Vagina (tissue), 2 donors: Measurements from ENCODE around the gene PDLIM1. TPM values are rescaled to one million over a fixed set of nuclear protein-coding genes. Genes with fewer than 3 reads are reported as not detected.
A peak's percentile ranks its signal among the peaks of the same experiment; 100 is the strongest.

ENCODE experiments used
- DNase-seq, 2 donors: peaks; one replicate each; pipeline ENCODE4 v3.0.0-alpha.2; 2017; ENCODE audit errors: extremely low spot score in 2 of 2
- H3K27ac ChIP-seq: fragments of 200-600 bp; sonication (generic); one replicate; pipeline ENCODE4 v1.5.1; 2019
- H3K27me3 ChIP-seq: fragments of 200-600 bp; sonication (generic); one replicate; pipeline ENCODE4 v1.5.1; 2019
- H3K36me3 ChIP-seq, 2 donors: fragments of 200-600 bp; sonication (generic); one replicate each; pipeline ENCODE4 v1.5.1; 2017 to 2019
- H3K4me1 ChIP-seq: fragments of 200-600 bp; sonication (generic); one replicate; pipeline ENCODE4 v1.5.1; 2019
- H3K4me3 ChIP-seq, 2 donors: fragments of 200-600 bp; sonication (generic); 1 replicate in 1 of 2; 2 replicates in 1 of 2; pipeline ENCODE4 v1.5.1; 2016 to 2019
- H3K9me3 ChIP-seq: fragments of 200-600 bp; sonication (generic); one replicate; pipeline ENCODE4 v1.5.1; 2019
- CTCF ChIP-seq, 3 experiments: fragments of 450-650 bp in 2 of 3; fragments of 200-600 bp in 1 of 3; sonication (generic) in 1 of 3; IDR thresholded peaks; one replicate each; pipeline ENCODE4 v1.5.1; 2017 to 2019; ENCODE audit warnings: antibody characterized with exemption in 3 of 3, mild to moderate bottlenecking in 2 of 3, moderate library complexity in 2 of 3
- POLR2A ChIP-seq, 2 donors: fragments of 450-650 bp; IDR thresholded peaks; one replicate each; pipeline ENCODE4 v1.6.1; 2017; ENCODE audit warnings: antibody characterized with exemption in 2 of 2, mild to moderate bottlenecking in 2 of 2, moderate library complexity in 2 of 2
- POLR2AphosphoS5 ChIP-seq, 2 donors: sonication (generic); formaldehyde crosslinking; IDR thresholded peaks; one replicate each; pipeline ENCODE4 v1.9.0; 2017; ENCODE audit warnings: antibody characterized with exemption in 2 of 2, mild to moderate bottlenecking in 2 of 2, low read depth in 1 of 2; ENCODE audit not compliant: insufficient read depth in 1 of 2
- intact Hi-C: fragments of 100-400 bp; cut with DNase I; formaldehyde crosslinking; loops from one replicate; pipeline ENCODE4 v1.15.1; 2023
- total RNA-seq: library from RNA; depleted of rRNA; stranded (reverse); fragments of >200 nt; gene quantifications from one replicate; pipeline ENCODE4 v1.2.3, GENCODE V29; 2016

Gene PDLIM1
- total RNA-seq, 1 donor from 2014 or later, result 181 TPM

GRCh38 chr10:95308389-95309302 lies 17.8 kb upstream of the PDLIM1 start:
- peak overlapping the region; percentile 53 for H3K27ac ChIP-seq
- H3K9me3 ChIP-seq, result no peaks in the 10 kb centered on the region
- peak in 1 of 2 donors; percentile 94 for DNase-seq
- TF ChIP-seq CTCF (IDR thresholded peaks at IDR 0.05) (no peak), POLR2A (IDR thresholded peaks at IDR 0.05) (no peak), POLR2AphosphoS5 (IDR thresholded peaks at IDR 0.05; ENCODE audit: insufficient read depth in 1 of 2, low read depth in 1 of 2) (peak; percentile 33 to 86)
- intact Hi-C loops, result no loop called here
- no peak overlapping the region for H3K4me3 ChIP-seq
- peaks cover 0 to 1% of the 10 kb centered on the region in 2 donors for H3K36me3 ChIP-seq
- H3K27me3 ChIP-seq, result no peaks in the 10 kb centered on the region
- peaks cover 29% of the 10 kb centered on the region for H3K4me1 ChIP-seq

- intact Hi-C loops, result no loop called here
- no peak overlapping the region for H3K27ac ChIP-seq
Observed at GRCh38 chr10:95306851-95307250, 16.0 kb upstream of the PDLIM1 start.

GRCh38 chr10:95306318-95306650 lies 15.5 kb upstream of the PDLIM1 start:
- Histone ChIP-seq H3K27ac (no peak overlapping the region), H3K36me3 (no peaks in the 10 kb centered on the region), H3K9me3 (no peaks in the 10 kb centered on the region), H3K4me3 (no peak overlapping the region), H3K4me1 (peaks cover 29% of the 10 kb centered on the region), H3K27me3 (no peaks in the 10 kb centered on the region)
- TF ChIP-seq CTCF (IDR thresholded peaks at IDR 0.05), result no peak
- no peak for TF ChIP-seq POLR2AphosphoS5 (IDR thresholded peaks at IDR 0.05; ENCODE audit: insufficient read depth in 1 of 2, low read depth in 1 of 2)
- no peak for TF ChIP-seq POLR2A (IDR thresholded peaks at IDR 0.05)
- no peak for DNase-seq
- intact Hi-C loops, result no loop called here

More at GRCh38 chr10:95306851-95307250, 16.0 kb upstream of the PDLIM1 start:
- no peak for TF ChIP-seq POLR2A (IDR thresholded peaks at IDR 0.05)
- TF ChIP-seq CTCF (IDR thresholded peaks at IDR 0.05), result no peak
- TF ChIP-seq POLR2AphosphoS5 (IDR thresholded peaks at IDR 0.05; ENCODE audit: insufficient read depth in 1 of 2, low read depth in 1 of 2), result no peak
- DNase-seq, result no peak
- Histone ChIP-seq H3K9me3 (no peaks in the 10 kb centered on the region), H3K27me3 (no peaks in the 10 kb centered on the region), H3K4me1 (peaks cover 29% of the 10 kb centered on the region), H3K4me3 (no peak overlapping the region), H3K36me3 (no peaks in the 10 kb centered on the region)

- no peaks in the 10 kb centered on the region for H3K27me3 ChIP-seq
- intact Hi-C loops, result no loop called here
- no peaks in the 10 kb centered on the region for H3K9me3 ChIP-seq
- H3K4me3 ChIP-seq, result no peak overlapping the region
- DNase-seq, result no peak
- H3K4me1 ChIP-seq, result peaks cover 29% of the 10 kb centered on the region
- TF ChIP-seq CTCF (IDR thresholded peaks at IDR 0.05), result no peak
- no peak for TF ChIP-seq POLR2AphosphoS5 (IDR thresholded peaks at IDR 0.05; ENCODE audit: insufficient read depth in 1 of 2, low read depth in 1 of 2)
- TF ChIP-seq POLR2A (IDR thresholded peaks at IDR 0.05), result no peak
- H3K27ac ChIP-seq, result no peak overlapping the region
- no peaks in the 10 kb centered on the region for H3K36me3 ChIP-seq
Observed at GRCh38 chr10:95305606-95306317, 15.0 kb upstream of the PDLIM1 start.
